ACHN (cell line): ENCODE results near the gene OAS1.
"Not testable (repeated sequence)": the region's sequence is repeated elsewhere in the genome, so short reads cannot be mapped to it uniquely, and the experiment has no call there.

ENCODE experiments used
- DNase-seq: peaks from one replicate; pipeline ENCODE4 v3.0.0-alpha.2; 2015
- in situ Hi-C: cut with HindIII; loops from 2 replicates; pipeline ENCODE4 v1.10.0; 2017; ENCODE audit warnings: low sequenced_read_pairs, low pct_ligation_motif_present, low pct_unique_long_range_greater_than_20kb

Gene OAS1

DNA sequence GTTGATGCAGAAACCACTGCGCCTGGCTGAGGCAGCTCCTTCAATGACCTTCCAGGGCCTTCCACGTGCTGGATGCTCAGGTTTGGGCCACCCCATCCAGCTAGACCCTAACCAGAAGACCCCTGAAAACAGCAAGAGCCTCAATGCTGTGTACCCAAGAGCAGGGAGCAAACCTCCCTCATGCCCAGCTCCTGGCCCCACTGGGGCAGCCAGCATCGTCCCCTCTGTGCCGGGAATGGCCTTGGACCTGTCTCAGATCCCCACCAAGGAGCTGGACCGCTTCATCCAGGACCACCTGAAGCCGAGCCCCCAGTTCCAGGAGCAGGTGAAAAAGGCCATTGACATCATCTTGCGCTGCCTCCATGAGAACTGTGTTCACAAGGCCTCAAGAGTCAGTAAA, 42.0 kb downstream of the OAS1 start:
- in situ Hi-C loops, result no loop called here
- no peak for DNase-seq

GRCh38 chr12:112950701-112951100, 43.9 kb downstream of the OAS1 start:
- in situ Hi-C loops, result no loop called here
- DNase-seq, result no peak

DNA sequence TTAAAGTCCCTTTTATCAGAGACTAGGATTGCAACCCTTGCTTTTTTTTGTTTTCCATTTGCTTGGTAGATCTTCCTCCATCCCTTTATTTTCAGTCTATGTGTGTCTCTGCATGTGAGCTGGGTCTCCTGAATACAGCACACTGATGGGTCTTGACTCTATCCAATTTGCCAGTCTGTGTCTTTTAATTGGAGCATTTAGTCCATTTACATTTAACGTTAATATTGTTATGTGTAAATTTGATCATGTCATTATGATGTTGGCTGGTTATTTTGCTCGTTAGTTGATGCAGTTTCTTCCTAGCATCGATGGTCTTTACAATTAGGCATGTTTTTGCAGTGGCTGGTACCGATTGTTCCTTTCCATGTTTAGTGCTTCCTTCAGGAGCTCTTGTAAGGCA, 50.4 kb downstream of the OAS1 start:
- in situ Hi-C loops, DNase-seq: not testable (repeated sequence)

- in situ Hi-C loops, result no loop called here
- DNase-seq, result no peak
Measured at GRCh38 chr12:112961074-112961473, 54.3 kb downstream of the OAS1 start.

- no peak for DNase-seq
- in situ Hi-C loops, result no loop called here
Measured at GRCh38 chr12:112961536-112961935, 54.8 kb downstream of the OAS1 start.

DNA sequence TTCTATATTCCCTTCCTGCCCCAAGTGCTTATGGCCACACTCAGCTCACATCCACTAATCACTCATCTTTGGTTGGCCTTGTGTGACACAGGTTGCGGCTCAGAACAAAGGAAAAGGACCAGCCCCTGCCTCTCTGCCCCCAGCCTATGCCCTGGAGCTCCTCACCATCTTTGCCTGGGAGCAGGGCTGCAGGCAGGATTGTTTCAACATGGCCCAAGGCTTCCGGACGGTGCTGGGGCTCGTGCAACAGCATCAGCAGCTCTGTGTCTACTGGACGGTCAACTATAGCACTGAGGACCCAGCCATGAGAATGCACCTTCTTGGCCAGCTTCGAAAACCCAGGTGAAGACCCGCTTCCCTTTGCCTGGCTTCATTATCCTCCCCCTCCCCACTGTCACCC, 55.8 kb downstream of the OAS1 start:
- in situ Hi-C loops, result no loop called here
- no peak for DNase-seq

DNA sequence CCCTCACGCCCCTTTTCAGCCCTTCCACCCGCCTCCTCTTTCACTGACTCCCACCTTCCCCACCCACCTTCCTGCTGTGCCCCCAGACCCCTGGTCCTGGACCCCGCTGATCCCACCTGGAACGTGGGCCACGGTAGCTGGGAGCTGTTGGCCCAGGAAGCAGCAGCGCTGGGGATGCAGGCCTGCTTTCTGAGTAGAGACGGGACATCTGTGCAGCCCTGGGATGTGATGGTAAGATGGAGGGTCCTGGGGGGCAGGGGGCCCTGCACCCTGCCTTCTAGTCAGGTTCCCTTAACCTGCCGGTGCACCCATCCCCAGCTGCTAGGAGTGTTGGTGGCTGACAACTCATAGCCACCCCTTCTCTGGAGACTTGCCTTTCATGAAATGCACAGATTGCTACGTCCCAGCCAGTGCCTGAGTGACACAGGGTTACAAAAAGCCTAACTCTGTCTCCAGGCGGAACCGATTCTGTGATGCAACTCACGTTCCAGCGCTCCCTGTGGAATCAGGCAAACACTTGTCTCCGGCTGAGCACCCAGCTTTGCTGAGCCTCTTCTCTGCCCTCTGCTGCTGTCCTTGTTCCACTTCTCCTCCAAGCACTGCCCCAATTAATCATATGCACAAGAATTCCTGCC, 56.6 kb downstream of the OAS1 start:
- in situ Hi-C loops, result no loop called here
- no peak for DNase-seq

- in situ Hi-C loops, result no loop called here
Measured at GRCh38 chr12:112964067-112964670, 57.4 kb downstream of the OAS1 start.

DNA sequence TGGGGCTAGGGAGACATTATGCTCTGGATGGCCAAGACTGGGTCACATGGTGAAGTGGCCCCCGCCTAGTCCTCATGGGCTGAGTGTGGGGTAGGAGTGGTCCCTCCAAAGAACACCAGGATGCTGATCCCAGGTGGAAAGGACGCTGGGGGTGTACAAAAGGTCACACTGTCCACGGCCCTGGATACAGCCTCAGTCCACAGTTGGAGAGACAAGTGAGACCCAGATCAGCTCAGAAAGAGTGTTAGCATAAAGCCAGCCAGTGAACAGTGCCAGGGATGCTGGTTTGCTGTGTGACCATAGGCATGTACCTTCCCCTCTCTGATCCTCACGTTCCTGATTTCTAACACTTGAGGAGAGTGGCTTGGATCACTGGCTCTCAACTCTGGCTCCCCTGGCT, 58.2 kb downstream of the OAS1 start:
- in situ Hi-C loops, result no loop called here
- no peak for DNase-seq

More at GRCh38 chr12:112964067-112964670, 57.4 kb downstream of the OAS1 start:
- no peak for DNase-seq

GRCh38 chr12:112965643-112966042, 58.9 kb downstream of the OAS1 start:
- DNase-seq, result no peak
- in situ Hi-C loops, result no loop called here

GRCh38 chr12:112967306-112967705, 60.5 kb downstream of the OAS1 start:
- DNase-seq, result no peak
- in situ Hi-C loops, result no loop called here

- in situ Hi-C loops, result no loop called here
- DNase-seq, result no peak
Measured at GRCh38 chr12:112967858-112968257, 61.1 kb downstream of the OAS1 start.
